ENCODE data around the gene AGFG2.

GRCh38 chr7:100574362-100575205, 35.6 kb downstream of the AGFG2 start:
- TF ChIP-seq EZH2 (IDR thresholded peaks at IDR 0.05; ENCODE audit: low read depth) (no peak), CTCF (conservative IDR thresholded peaks at IDR 0.05) (no peak)
